K562 (cell line): ENCODE measurements around the gene FAM50A. TPM values are rescaled to one million over a fixed set of nuclear protein-coding genes. Genes with fewer than 3 reads are reported as not detected.

Experiments
- ATAC-seq: fragments of 200-7000 bp; cut with Tn5 transposase; 3 replicates; pipeline ENCODE4 v1.9.1; 2020; ENCODE audit warnings: moderate library complexity
- BruUV-seq: library from RNA; stranded (reverse); fragments of 400-500 nt; replicated peaks from 2 replicates; lab custom pipeline; 2021; lab: Mats Ljungman, UMichigan
- CTCF ChIA-PET: fragments of 300-600 bp; formaldehyde crosslinking; extraction: SDS; loops from one replicate; lab custom pipeline; 2021; ENCODE audit warnings: low intra/inter-chr PET ratio; lab: Yijun Ruan, JAX
- POLR2A ChIA-PET: fragments of 300-600, 350-650 bp; sonication (Branson Sonifier 250); formaldehyde crosslinking; extraction: SDS; loops from one replicate; lab custom pipeline; 2021; ENCODE audit warnings: antibody characterized with exemption, inconsistent platforms; lab: Yijun Ruan, JAX
- DNase-seq, 4 experiments: peaks; one replicate each; pipeline versions ENCODE4 v3.0.0 to v3.0.0-alpha.2; 2011 to 2018; ENCODE audit warnings: low spot score in 3 of 4, mixed read lengths in 3 of 4; ENCODE audit errors: extremely low read depth in 1 of 4
- FAIRE-seq: peaks from 2 replicates; lab custom pipeline; 2011; peaks lifted over from hg19 to GRCh38; lab: Jason Lieb, UNC
- H2AFZ ChIP-seq: 2 replicates; pipeline ENCODE4 v1.6.0; 2011; ENCODE audit warnings: low read depth, low read length, control low read depth, inconsistent platforms
- H3K27ac ChIP-seq: fragments of 200-600 bp; 3 replicates; pipeline ENCODE4 v1.8.0; 2011; ENCODE audit warnings: low read depth, mild to moderate bottlenecking, control low read depth, inconsistent platforms, low read length, moderate library complexity, mixed read lengths; ENCODE audit errors: extremely low read depth
- H3K27me3 ChIP-seq, 2 experiments: fragments of 300-600 bp in 1 of 2; 2 replicates in 1 of 2; 3 replicates in 1 of 2; pipeline versions ENCODE4 v1.6.0 to v1.8.0; 2011; ENCODE audit warnings: inconsistent platforms in 2 of 2, low read length in 2 of 2, mild to moderate bottlenecking in 1 of 2, mixed read lengths in 1 of 2, moderate library complexity in 1 of 2; ENCODE audit not compliant: control insufficient read depth in 2 of 2, insufficient read depth in 2 of 2
- H3K36me3 ChIP-seq: fragments of 300-600 bp; 3 replicates; pipeline ENCODE4 v1.8.0; 2011; ENCODE audit warnings: mild to moderate bottlenecking, low read length, inconsistent platforms; ENCODE audit not compliant: control insufficient read depth, insufficient read depth
- H3K4me1 ChIP-seq, 2 experiments: fragments of 200-600 bp in 1 of 2; replicated peaks in 1 of 2; 2 replicates in 1 of 2; 3 replicates in 1 of 2; pipeline versions ENCODE4 v1.5.1 to v1.8.0; 2011; ENCODE audit warnings: inconsistent platforms in 2 of 2, low read length in 2 of 2, mild to moderate bottlenecking in 1 of 2, mixed read lengths in 1 of 2, moderate library complexity in 1 of 2; ENCODE audit not compliant: control insufficient read depth in 2 of 2, insufficient read depth in 2 of 2
- H3K4me2 ChIP-seq: 2 replicates; pipeline ENCODE4 v1.6.1; 2011; ENCODE audit warnings: low read length, control low read depth, inconsistent platforms, mixed read lengths; ENCODE audit not compliant: insufficient read depth
- H3K4me3 ChIP-seq: fragments of 200-600 bp; sonication (generic), shearing (Covaris generic); 2 replicates; pipeline ENCODE4 v1.5.1; 2016; ENCODE audit warnings: control low read depth, inconsistent platforms
- H3K79me2 ChIP-seq: fragments of 200-600 bp; 3 replicates; pipeline ENCODE4 v1.8.0; 2011; ENCODE audit warnings: low read length, inconsistent platforms; ENCODE audit not compliant: control insufficient read depth, insufficient read depth
- H3K9ac ChIP-seq, 2 experiments: 2 replicates each; pipeline versions ENCODE4 v1.6.0 to v1.6.1; 2011; ENCODE audit warnings: low read depth in 2 of 2, low read length in 2 of 2, control low read depth in 1 of 2, inconsistent platforms in 1 of 2, mild to moderate bottlenecking in 1 of 2, mixed read lengths in 1 of 2; ENCODE audit not compliant: insufficient read depth in 1 of 2
- H3K9me1 ChIP-seq: one replicate; pipeline ENCODE4 v1.6.0; 2011; ENCODE audit warnings: inconsistent platforms, mild to moderate bottlenecking, low read length, moderate library complexity; ENCODE audit not compliant: control insufficient read depth, insufficient read depth
- H3K9me3 ChIP-seq: replicated peaks from 2 replicates; pipeline ENCODE4 v1.5.1; 2011; ENCODE audit warnings: low read depth, low read length, inconsistent platforms; ENCODE audit not compliant: control insufficient read depth, insufficient read depth
- H4K20me1 ChIP-seq: replicated peaks from 2 replicates; pipeline ENCODE4 v1.6.1; 2011; ENCODE audit warnings: low read length, inconsistent platforms, mixed read lengths; ENCODE audit not compliant: control insufficient read depth, insufficient read depth
- ADNP ChIP-seq: fragments of 200-800 bp; sonication (Bioruptor generic); IDR thresholded peaks from 2 replicates; pipeline ENCODE4 v1.6.1; 2016; ENCODE audit warnings: missing genetic modification characterization, missing compliant biosample characterization
- ARID1B ChIP-seq: fragments of 450-650 bp; IDR thresholded peaks from 2 replicates; pipeline ENCODE4 v1.6.1; 2016; ENCODE audit warnings: antibody characterized with exemption, mild to moderate bottlenecking, inconsistent platforms
- MAX ChIP-seq: sonication (generic); formaldehyde crosslinking; IDR thresholded peaks from 2 replicates; pipeline ENCODE4 v1.9.0; 2022; ENCODE audit warnings: mild to moderate bottlenecking, missing genetic modification reagents
- SMAD3 ChIP-seq: fragments of 450-650 bp; formaldehyde crosslinking; conservative IDR thresholded peaks from 2 replicates; pipeline ENCODE4 v1.4.0; 2020; ENCODE audit warnings: mild to moderate bottlenecking
- ZFX ChIP-seq: sonication (generic); formaldehyde crosslinking; IDR thresholded peaks from 2 replicates; pipeline ENCODE4 v1.8.0; 2022; ENCODE audit warnings: mild to moderate bottlenecking, missing genetic modification reagents, moderate library complexity
- WGBS: fragments of 100-300 bp; shearing (Covaris generic); methylation state at CpG from one replicate; pipeline ENCODE4 v1.1.6; 2016; ENCODE audit warnings: low coverage, mixed read lengths; ENCODE audit not compliant: insufficient coverage; ENCODE audit errors: missing lambda C conversion rate; 5-methylcytosine and 5-hydroxymethylcytosine counted together
- in situ Hi-C: fragments of 300-500 bp; cut with MboI; formaldehyde crosslinking; loops from 4 replicates; pipeline ENCODE4 v1.15.0; 2018; ENCODE audit warnings: inconsistent platforms, mixed read lengths
- intact Hi-C: fragments of 100-400 bp; cut with micrococcal nuclease; formaldehyde crosslinking; loops from 2 replicates; pipeline ENCODE4 v1.14.2; 2022
- polyA plus RNA-seq, 8 experiments: library from polyadenylated mRNA; depleted of rRNA in 4 of 8; stranded (reverse) in 5 of 8; unstranded in 3 of 8; fragments of >200 nt; fragmentation: Nextera tagmentation in 2 of 8; fragmentation: Illumina TruSeq in 1 of 8; extraction: Ambion mirVana in 2 of 8; extraction: Trizol in 1 of 8; gene quantifications; 2 replicates each; pipeline versions ENCODE4 v1.2.1 to v1.2.3, GENCODE V29; 2011 to 2014; ENCODE audit warnings: inconsistent platforms in 1 of 8, missing spikeins in 1 of 8
- total RNA-seq, 7 experiments: library from RNA; depleted of rRNA in 6 of 7; stranded (reverse); fragments of >200 nt in 6 of 7; fragmentation: Illumina TruSeq in 2 of 7; extraction: Trizol in 2 of 7; gene quantifications; 2 replicates each; pipeline versions ENCODE4 v1.2.1 to v1.2.3, GENCODE V29; 2011 to 2021; ENCODE audit warnings: low replicate concordance in 1 of 7

Gene FAM50A
- total and polyA plus RNA-seq, 9 of the 15 experiments (the other 6 are each of a cell fraction or from before 2014, with no cell fraction given), result 4.4 to 114 (median 67.3) TPM

GRCh38 chrX:154430916-154431315 is 13.0 kb upstream of the FAM50A start:
- no peaks in the 10 kb centered on the region for H3K27me3 ChIP-seq
- peaks cover 27 to 55% of the 10 kb centered on the region in 2 experiments; a peak in 4 of 5 replicates for H3K4me1 ChIP-seq
- intact Hi-C loops (loop anchor here (2.0 kb wide), 1 partner anchor 54 kb away; no protein-coding TSS in a partner anchor), in situ Hi-C loops (no loop called here)
- H3K36me3 ChIP-seq, result peaks cover 55% of the 10 kb centered on the region; the same call in 2 of the 3 replicates
- no peaks in the 10 kb centered on the region for H3K9me3 ChIP-seq
- peaks cover 35% of the 10 kb centered on the region for H3K79me2 ChIP-seq
- ATAC-seq, result no peak
- TF ChIP-seq ADNP (tag) (no peak), MAX (CRISPR knock-in tag) (peak; percentile 15; the same call in 1 of the 2 replicates), ZFX (CRISPR knock-in tag) (peak; percentile 38; the same call in 1 of the 2 replicates), SMAD3 (CRISPR knock-in tag) (no peak), ARID1B (0 out of 2 replicates have a peak, but pooled peaks have one; percentile 2)
- WGBS, result 28% methylated on average over 7 of the region's 7 CpGs
- H3K4me2 ChIP-seq, result peak overlapping the region; percentile 80
- ChIA-PET POLR2A (interaction anchor here (0.6 to 0.9 kb wide), 2 partner anchors 28 to 31 kb away, joined by 3 read pairs; no protein-coding TSS in a partner anchor), CTCF (no interaction called here)
- no peaks in the 10 kb centered on the region for H4K20me1 ChIP-seq
- no peak for FAIRE-seq
- no peaks in the 10 kb centered on the region for H3K9me1 ChIP-seq
- H3K4me3 ChIP-seq, result 0 out of 2 replicates have a peak overlapping the region, but pooled peaks have one; percentile 18
- peak overlapping the region; percentile 67 for H3K27ac ChIP-seq
- H2AFZ ChIP-seq, result no peak overlapping the region
- no TSS peak for BruUV-seq
- DNase-seq, result no peak
- H3K9ac ChIP-seq, result peak overlapping the region; percentile 61 to 84; a peak in 3 of 4 replicates
